Activated T-cell treated with anti-CD3 and anti-CD28 coated beads, Interleukin-2, amount 50 U/mL, for 24 hours (primary cell): ENCODE data around the gene TLR1.

ENCODE experiments used
- DNase-seq: peaks from one replicate; pipeline ENCODE4 v3.0.0-alpha.2; 2020
- H3K27ac Mint-ChIP-seq: 2 replicates; pipeline ENCODE4 v1.8.0; 2020; ENCODE audit warnings: mild to moderate bottlenecking, mixed read lengths
- H3K27me3 Mint-ChIP-seq: 2 replicates; pipeline ENCODE4 v1.8.0; 2020; ENCODE audit warnings: mixed read lengths
- H3K36me3 Mint-ChIP-seq: 2 replicates; pipeline ENCODE4 v1.8.0; 2020; ENCODE audit warnings: low read depth, mixed read lengths
- H3K4me1 Mint-ChIP-seq: 2 replicates; pipeline ENCODE4 v1.8.0; 2020; ENCODE audit warnings: low read depth, mixed read lengths
- H3K4me3 Mint-ChIP-seq: 2 replicates; pipeline ENCODE4 v1.8.0; 2020; ENCODE audit warnings: mild to moderate bottlenecking, moderate library complexity, mixed read lengths
- H3K9me3 Mint-ChIP-seq: 2 replicates; pipeline ENCODE4 v1.8.0; 2020; ENCODE audit warnings: mixed read lengths

The TLR1 gene

GRCh38 chr4:38751341-38752010 is 53.1 kb downstream of the TLR1 start:
- Mint-ChIP-seq H3K36me3 (peaks cover 3% of the 10 kb centered on the region), H3K27ac (no peak overlapping the region), H3K9me3 (peaks cover 15% of the 10 kb centered on the region), H3K4me1 (peaks cover 8% of the 10 kb centered on the region), H3K27me3 (no peaks in the 10 kb centered on the region), H3K4me3 (no peak overlapping the region)
- DNase-seq, result no peak

GRCh38 chr4:38749336-38749735 is 55.3 kb downstream of the TLR1 start:
- no peak overlapping the region for H3K4me3 Mint-ChIP-seq
- peaks cover 8% of the 10 kb centered on the region for H3K4me1 Mint-ChIP-seq
- no peak for DNase-seq
- H3K27ac Mint-ChIP-seq, result no peak overlapping the region
- H3K36me3 Mint-ChIP-seq, result peaks cover 3% of the 10 kb centered on the region
- peaks cover 15% of the 10 kb centered on the region for H3K9me3 Mint-ChIP-seq
- no peaks in the 10 kb centered on the region for H3K27me3 Mint-ChIP-seq

- peaks cover 3% of the 10 kb centered on the region for H3K36me3 Mint-ChIP-seq
- DNase-seq, result no peak
- H3K27ac Mint-ChIP-seq, result no peak overlapping the region
- H3K27me3 Mint-ChIP-seq, result no peaks in the 10 kb centered on the region
- no peak overlapping the region for H3K4me3 Mint-ChIP-seq
- peaks cover 11% of the 10 kb centered on the region for H3K4me1 Mint-ChIP-seq
- H3K9me3 Mint-ChIP-seq, result peaks cover 15% of the 10 kb centered on the region
Measured at GRCh38 chr4:38747629-38748028, 57.0 kb downstream of the TLR1 start.
